Measurements from ENCODE around the gene SFMBT1. TPM values are rescaled to one million over a fixed set of nuclear protein-coding genes. Genes with fewer than 3 reads are reported as not detected.
"Not testable (repeated sequence)": the region's sequence is repeated elsewhere in the genome, so short reads cannot be mapped to it uniquely, and the experiment has no call there.

SFMBT1 gene
- total RNA-seq, 1 donor, result 3.9 TPM

- H3K4me3 ChIP-seq (ENCODE audit: low read depth, low read length), result no peak overlapping the region
- TF ChIP-seq CTCF (IDR thresholded peaks at IDR 0.05; ENCODE audit: insufficient read depth, low read depth, low read length), result no peak
- DNase-seq (ENCODE audit: low read depth), result no peak
Measured at GRCh38 chr3:53067567-53067966, 21.7 kb upstream of the SFMBT1 start.

- no peak for TF ChIP-seq CTCF (IDR thresholded peaks at IDR 0.05; ENCODE audit: insufficient read depth, low read depth, low read length)
- no peak overlapping the region for H3K4me3 ChIP-seq (ENCODE audit: low read depth, low read length)
- no peak for DNase-seq (ENCODE audit: low read depth)
Measured at GRCh38 chr3:53065841-53066480, 20.1 kb upstream of the SFMBT1 start.

- no peak for DNase-seq (ENCODE audit: low read depth)
- no peak for TF ChIP-seq CTCF (IDR thresholded peaks at IDR 0.05; ENCODE audit: insufficient read depth, low read depth, low read length)
- H3K4me3 ChIP-seq (ENCODE audit: low read depth, low read length), result no peak overlapping the region
Measured at GRCh38 chr3:53062905-53063304, 17.0 kb upstream of the SFMBT1 start.

GRCh38 chr3:53056442-53056841, 10.6 kb upstream of the SFMBT1 start:
- peak; percentile 11 for DNase-seq (ENCODE audit: low read depth)
- TF ChIP-seq CTCF (IDR thresholded peaks at IDR 0.05; ENCODE audit: insufficient read depth, low read depth, low read length), result peak; percentile 41
- H3K4me3 ChIP-seq (ENCODE audit: low read depth, low read length), result no peak overlapping the region

DNA sequence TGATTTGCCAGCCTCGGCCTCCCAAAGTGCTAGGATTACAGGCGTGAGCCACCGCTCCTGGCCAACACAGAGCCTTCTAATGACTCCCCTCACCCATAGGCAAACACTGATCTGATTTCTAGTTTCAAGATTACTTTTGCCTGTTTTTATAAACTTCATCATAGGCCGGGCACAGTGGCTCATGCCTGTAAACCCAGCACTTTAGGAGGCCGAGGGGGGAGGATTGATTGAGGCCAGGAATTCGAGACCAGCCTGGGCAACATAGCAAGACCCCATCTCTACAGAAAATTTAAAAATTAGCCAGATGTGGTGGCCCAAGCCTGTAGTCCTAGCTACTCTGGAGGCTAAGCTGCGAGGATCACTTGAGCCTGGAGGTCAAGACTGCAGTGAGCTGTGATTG, 8.4 kb upstream of the SFMBT1 start:
- not testable (repeated sequence) for H3K4me3 ChIP-seq (ENCODE audit: low read depth, low read length); DNase-seq (ENCODE audit: low read depth)

DNA sequence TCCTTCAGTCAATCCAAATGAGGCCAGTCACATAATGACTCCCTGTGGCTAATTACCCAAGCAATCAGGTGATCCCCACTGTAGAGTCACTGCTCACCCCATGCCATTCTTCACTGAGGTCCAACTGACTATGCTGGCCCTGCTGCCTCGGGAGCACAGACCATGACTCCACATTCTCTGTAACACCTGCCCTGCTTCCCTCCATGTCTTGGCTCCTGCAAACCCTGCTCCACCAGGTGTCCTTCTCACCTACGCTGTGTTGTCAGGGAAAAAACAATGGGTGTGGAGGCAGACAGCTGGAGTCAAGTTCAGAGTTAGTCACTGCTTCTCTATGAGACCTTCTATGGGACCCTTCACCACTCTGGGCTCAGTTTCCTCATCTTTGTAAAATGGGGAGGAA, 6.1 kb upstream of the SFMBT1 start:
- no peak for TF ChIP-seq CTCF (IDR thresholded peaks at IDR 0.05; ENCODE audit: insufficient read depth, low read depth, low read length)
- DNase-seq (ENCODE audit: low read depth), result no peak
- H3K4me3 ChIP-seq (ENCODE audit: low read depth, low read length), result no peak overlapping the region

- H3K4me3 ChIP-seq (ENCODE audit: low read depth, low read length), result no peak overlapping the region
- TF ChIP-seq CTCF (IDR thresholded peaks at IDR 0.05; ENCODE audit: insufficient read depth, low read depth, low read length), result no peak
- DNase-seq (ENCODE audit: low read depth), result peak; percentile 46
Measured at GRCh38 chr3:53049987-53050386, 4.1 kb upstream of the SFMBT1 start.
